ENCODE measurements around the gene AUTS2. TPM values are rescaled to one million over a fixed set of nuclear protein-coding genes. Genes with fewer than 3 reads are reported as not detected.
A peak's percentile ranks its signal among the peaks of the same experiment; 100 is the strongest.

The AUTS2 gene
- total and polyA plus RNA-seq, 2 experiments from 2014 or later: 3.0 to 4.4 TPM

- no peak overlapping the region for H3K4me3 ChIP-seq
- DNase-seq: no peak
- in situ Hi-C loops (cut with MboI): no loop called here
- H3K79me2 ChIP-seq (ENCODE audit: insufficient read depth): no peaks in the 10 kb centered on the region
- H2AFZ ChIP-seq: no peak overlapping the region
- TF ChIP-seq EZH2phosphoT487 (IDR thresholded peaks at IDR 0.05; ENCODE audit: insufficient read depth, low read depth) (no peak), EZH2 (IDR thresholded peaks at IDR 0.05; ENCODE audit: insufficient read depth, poor library complexity, severe bottlenecking) (no peak)
- 69 to 77% methylated on average over 7 of the region's 7 CpGs for WGBS, 2 experiments (ENCODE audit: low coverage in 1 of 2, low lambda C conversion rate in 2 of 2, missing lambda C conversion rate in 2 of 2)
- H3F3A ChIP-seq (ENCODE audit: insufficient read depth): no peaks in the 10 kb centered on the region
- no peak overlapping the region for H3K9ac ChIP-seq
- peaks cover 7% of the 10 kb centered on the region for H3K4me1 ChIP-seq (ENCODE audit: insufficient read depth)
- H3K36me3 ChIP-seq (ENCODE audit: low read depth): no peaks in the 10 kb centered on the region
- H3K9me2 ChIP-seq (ENCODE audit: insufficient read depth): no peaks in the 10 kb centered on the region
- no peak overlapping the region for H3K4me2 ChIP-seq (ENCODE audit: unreplicated experiment)
- H4K20me1 ChIP-seq (ENCODE audit: insufficient read depth): no peaks in the 10 kb centered on the region
- H3K9me3 ChIP-seq (ENCODE audit: low read depth): no peaks in the 10 kb centered on the region
- H3K27ac ChIP-seq: no peak overlapping the region
- H3K27me3 ChIP-seq (replicated peaks; ENCODE audit: insufficient read depth): no peaks in the 10 kb centered on the region
Observed at GRCh38 chr7:70316745-70317144, 718.5 kb downstream of the AUTS2 start.

GRCh38 chr7:70317356-70317755, 719.1 kb downstream of the AUTS2 start:
- H3K9me3 ChIP-seq (ENCODE audit: low read depth): no peaks in the 10 kb centered on the region
- in situ Hi-C loops (cut with MboI): no loop called here
- H3F3A ChIP-seq (ENCODE audit: insufficient read depth): no peaks in the 10 kb centered on the region
- 23 to 28% methylated on average over 2 of the region's 2 CpGs for WGBS, 2 experiments (ENCODE audit: low coverage in 1 of 2, low lambda C conversion rate in 2 of 2, missing lambda C conversion rate in 2 of 2)
- H3K27ac ChIP-seq: no peak overlapping the region
- no peak for TF ChIP-seq EZH2 (IDR thresholded peaks at IDR 0.05; ENCODE audit: insufficient read depth, poor library complexity, severe bottlenecking)
- no peak for TF ChIP-seq EZH2phosphoT487 (IDR thresholded peaks at IDR 0.05; ENCODE audit: insufficient read depth, low read depth)
- peaks cover 7% of the 10 kb centered on the region for H3K4me1 ChIP-seq (ENCODE audit: insufficient read depth)
- H3K79me2 ChIP-seq (ENCODE audit: insufficient read depth): no peaks in the 10 kb centered on the region
- no peak overlapping the region for H3K9ac ChIP-seq
- H3K4me2 ChIP-seq (ENCODE audit: unreplicated experiment): no peak overlapping the region
- H3K4me3 ChIP-seq: no peak overlapping the region
- H3K9me2 ChIP-seq (ENCODE audit: insufficient read depth): no peaks in the 10 kb centered on the region
- H3K27me3 ChIP-seq (replicated peaks; ENCODE audit: insufficient read depth): no peaks in the 10 kb centered on the region
- no peaks in the 10 kb centered on the region for H4K20me1 ChIP-seq (ENCODE audit: insufficient read depth)
- H2AFZ ChIP-seq: peak overlapping the region; percentile 13; the same call in 1 of the 2 replicates
- H3K36me3 ChIP-seq (ENCODE audit: low read depth): no peaks in the 10 kb centered on the region
- DNase-seq: peak; percentile 39

GRCh38 chr7:70318511-70318910, 720.2 kb downstream of the AUTS2 start:
- DNase-seq: no peak
- no peaks in the 10 kb centered on the region for H3K27me3 ChIP-seq (replicated peaks; ENCODE audit: insufficient read depth)
- H4K20me1 ChIP-seq (ENCODE audit: insufficient read depth): no peaks in the 10 kb centered on the region
- H3K9me3 ChIP-seq (ENCODE audit: low read depth): no peaks in the 10 kb centered on the region
- peaks cover 7% of the 10 kb centered on the region for H3K4me1 ChIP-seq (ENCODE audit: insufficient read depth)
- TF ChIP-seq EZH2 (IDR thresholded peaks at IDR 0.05; ENCODE audit: insufficient read depth, poor library complexity, severe bottlenecking) (no peak), EZH2phosphoT487 (IDR thresholded peaks at IDR 0.05; ENCODE audit: insufficient read depth, low read depth) (no peak)
- 43 to 45% methylated on average over 1 of the region's 1 CpG for WGBS, 2 experiments (ENCODE audit: low coverage in 1 of 2, low lambda C conversion rate in 2 of 2, missing lambda C conversion rate in 2 of 2)
- no peak overlapping the region for H3K27ac ChIP-seq
- in situ Hi-C loops (cut with MboI): no loop called here
- H3K36me3 ChIP-seq (ENCODE audit: low read depth): no peaks in the 10 kb centered on the region
- no peak overlapping the region for H3K9ac ChIP-seq
- H3K9me2 ChIP-seq (ENCODE audit: insufficient read depth): no peaks in the 10 kb centered on the region
- no peaks in the 10 kb centered on the region for H3K79me2 ChIP-seq (ENCODE audit: insufficient read depth)
- no peak overlapping the region for H3K4me2 ChIP-seq (ENCODE audit: unreplicated experiment)
- no peak overlapping the region for H3K4me3 ChIP-seq
- no peaks in the 10 kb centered on the region for H3F3A ChIP-seq (ENCODE audit: insufficient read depth)
- H2AFZ ChIP-seq: no peak overlapping the region

GRCh38 chr7:70319057-70319456, 720.8 kb downstream of the AUTS2 start:
- no peak overlapping the region for H3K4me2 ChIP-seq (ENCODE audit: unreplicated experiment)

More at GRCh38 chr7:70319057-70319456, 720.8 kb downstream of the AUTS2 start:
- in situ Hi-C loops (cut with MboI): no loop called here
- no peaks in the 10 kb centered on the region for H3K9me2 ChIP-seq (ENCODE audit: insufficient read depth)
- no peaks in the 10 kb centered on the region for H3K9me3 ChIP-seq (ENCODE audit: low read depth)
- no peak overlapping the region for H3K4me3 ChIP-seq
- no peaks in the 10 kb centered on the region for H4K20me1 ChIP-seq (ENCODE audit: insufficient read depth)
- no peak overlapping the region for H2AFZ ChIP-seq
- no peak overlapping the region for H3K9ac ChIP-seq
- peaks cover 7% of the 10 kb centered on the region for H3K4me1 ChIP-seq (ENCODE audit: insufficient read depth)
- DNase-seq: peak; percentile 8
- no peaks in the 10 kb centered on the region for H3K79me2 ChIP-seq (ENCODE audit: insufficient read depth)
- no peaks in the 10 kb centered on the region for H3F3A ChIP-seq (ENCODE audit: insufficient read depth)
- 71 to 76% methylated on average over 2 of the region's 2 CpGs for WGBS, 2 experiments (ENCODE audit: low coverage in 1 of 2, low lambda C conversion rate in 2 of 2, missing lambda C conversion rate in 2 of 2)
- no peak overlapping the region for H3K27ac ChIP-seq
- no peaks in the 10 kb centered on the region for H3K27me3 ChIP-seq (replicated peaks; ENCODE audit: insufficient read depth)
- TF ChIP-seq EZH2 (IDR thresholded peaks at IDR 0.05; ENCODE audit: insufficient read depth, poor library complexity, severe bottlenecking) (no peak), EZH2phosphoT487 (IDR thresholded peaks at IDR 0.05; ENCODE audit: insufficient read depth, low read depth) (no peak)
- H3K36me3 ChIP-seq (ENCODE audit: low read depth): no peaks in the 10 kb centered on the region

Measured in GM23248 (cell line).